Heart left ventricle (tissue), 16 donors: ENCODE data around the gene ADA. TPM values are rescaled to one million over a fixed set of nuclear protein-coding genes. Genes with fewer than 3 reads are reported as not detected.

Source experiments
- ATAC-seq, 4 donors: fragments of 200-7000 bp; cut with Tn5 transposase; one replicate each; pipeline ENCODE4 v1.9.1; 2020 to 2022; ENCODE audit warnings: moderate library complexity in 4 of 4, mild to moderate bottlenecking in 3 of 4, moderate number of reproducible peaks in 1 of 4
- DNase-seq, 5 donors: peaks; one replicate each; pipeline ENCODE4 v3.0.0-alpha.2; 2020
- H3K27ac ChIP-seq, 12 donors: fragments of 200-600 bp; sonication (generic) in 4 of 12; one replicate each; pipeline versions ENCODE4 v1.5.0 to v1.8.0; 2016 to 2022; ENCODE audit warnings: mild to moderate bottlenecking in 2 of 12
- H3K27me3 ChIP-seq, 9 donors: fragments of 200-600 bp; sonication (generic) in 2 of 9; one replicate each; pipeline versions ENCODE4 v1.5.1 to v1.8.0; 2016 to 2022; ENCODE audit warnings: mild to moderate bottlenecking in 3 of 9
- H3K36me3 ChIP-seq, 9 donors: fragments of 200-600 bp; sonication (generic) in 2 of 9; one replicate each; pipeline versions ENCODE4 v1.5.0 to v1.8.0; 2018 to 2022; ENCODE audit warnings: mild to moderate bottlenecking in 2 of 9
- H3K4me1 ChIP-seq, 12 donors: fragments of 200-600 bp; sonication (generic) in 4 of 12; one replicate each; pipeline versions ENCODE4 v1.5.0 to v1.8.0; 2016 to 2022; ENCODE audit warnings: mild to moderate bottlenecking in 3 of 12
- H3K4me3 ChIP-seq, 12 donors: fragments of 200-600 bp; sonication (generic) in 4 of 12; one replicate each; pipeline versions ENCODE4 v1.5.0 to v1.8.0; 2017 to 2022; ENCODE audit warnings: mild to moderate bottlenecking in 9 of 12, moderate library complexity in 4 of 12
- H3K9me3 ChIP-seq, 12 donors: fragments of 200-600 bp; sonication (generic) in 4 of 12; one replicate each; pipeline versions ENCODE4 v1.5.0 to v1.8.0; 2016 to 2022; ENCODE audit warnings: mild to moderate bottlenecking in 1 of 12
- POLR2A ChIP-seq, 2 donors: fragments of 450-650 bp; IDR thresholded peaks; one replicate each; pipeline ENCODE4 v1.6.1; 2017; ENCODE audit warnings: antibody characterized with exemption in 2 of 2, mild to moderate bottlenecking in 2 of 2, moderate library complexity in 2 of 2
- WGBS, 4 donors: extraction: QIAGEN DNeasy Blood & Tissue Kit in 2 of 4; methylation state at CpG; one replicate each; pipeline versions ENCODE4 v1.1.5 to v1.1.7; 2013 to 2018; 5-methylcytosine and 5-hydroxymethylcytosine counted together
- intact Hi-C, 10 donors: fragments of 100-400 bp; cut with DNase I; formaldehyde crosslinking; loops; one replicate each; pipeline versions ENCODE4 v1.11.1 to v1.14.2; 2022
- polyA plus RNA-seq, 2 donors: library from polyadenylated mRNA; stranded (reverse); fragments of 200-250 nt; gene quantifications; one replicate each; pipeline ENCODE4 v1.2.3, GENCODE V29; 2013
- total RNA-seq, 9 donors: library from RNA; depleted of rRNA in 2 of 9; stranded (reverse); fragments of >200 nt in 2 of 9; fragmentation: NEBNext Ultra II Directional in 3 of 9; extraction: Animal tissue kit (Norgen Biotek cat#: 25700) in 3 of 9; gene quantifications; one replicate each; pipeline versions ENCODE4 v1.1.0 to v1.2.4, GENCODE V29; 2016 to 2023
- TF ChIP-seq, protein P1 (sequence below), 12 donors: fragments of 200-600 bp; sonication (generic) in 4 of 12; IDR thresholded peaks; one replicate each; pipeline versions ENCODE4 v1.5.0 to v1.8.0; 2018 to 2022; ENCODE audit warnings: antibody characterized with exemption in 12 of 12, mild to moderate bottlenecking in 5 of 12
- donor health status: ischemic (EF 13 %, LVEDD 7.1; RV severe dilation, severe dysfunction).
- donor health status: healthy with polysubstance abuse.
- donor health status: DM: no; HTN: yes; CAD: no.
- donor health status: DM: no; HTN: no; CAD: no.
- donor health status: ischemic (EF 25% LVEDD 6.9; RV normal size, moderate dysfunction).
- donor health status: ischemic (EF 25% LVEDD 5.7; RV mildly dilated, moderate dysfunction).
- donor health status: healthy.
- donor health status: DM: yes; HTN: yes; CAD: no.
- donor health status: ischemic (EF 35%, LVEDD 5.7; RV mildly dilated, moderate dysfunction).
- donor health status: nonischemic (EF 11% LVEDD 7.7; RV severe dilation, severe dysfunction).
- donor health status: DM: yes; HTN: yes; CAD: no.
- donor health status: PGD.
- donor health status: ischemic (EF 29% LVEDD 5.4; RV normal size, mild dysfunction).
- donor health status: nonischemic (EF 23%, LVEDD 6.1; RV moderate dilation, normal function).

ADA gene
- total and polyA plus RNA-seq, 11 donors, result 2.5 to 11.5 (median 6.4) TPM

DNA sequence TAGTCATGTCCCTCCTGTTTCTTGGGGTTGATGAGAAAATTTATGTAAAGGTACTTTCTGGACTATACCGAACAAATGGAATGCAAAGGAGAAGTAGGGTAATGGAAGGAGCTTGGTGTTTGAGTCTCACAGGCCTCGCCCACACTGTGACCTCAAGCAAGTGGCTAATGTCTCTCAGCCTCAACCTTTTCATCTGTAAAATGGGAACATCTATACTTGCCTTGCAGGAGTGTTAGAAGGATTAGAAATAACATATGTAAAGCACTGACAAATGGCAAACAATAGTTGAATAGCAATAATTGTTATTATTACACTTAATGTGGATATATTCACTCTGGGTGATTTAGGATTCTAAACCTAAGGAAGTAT lies 78.0 kb downstream of the ADA start:
- no peak for DNase-seq
- H3K36me3 ChIP-seq, result no peaks in the 10 kb centered on the region
- no peak overlapping the region for H3K4me3 ChIP-seq
- peak overlapping the region; percentile 76 to 96 (median 82) for H3K27ac ChIP-seq
- no peaks in the 10 kb centered on the region for H3K27me3 ChIP-seq
- no peak for ATAC-seq
- H3K9me3 ChIP-seq, result no peaks in the 10 kb centered on the region
- intact Hi-C loops, result loop anchor here in 2 of 10 donors (5.0 kb wide), 1 partner anchor 41 kb away; no protein-coding TSS in a partner anchor
- 75 to 84% (median 78%) methylated on average over 2 of the region's 2 CpGs for WGBS, 4 donors
- TF ChIP-seq, protein P1, sequence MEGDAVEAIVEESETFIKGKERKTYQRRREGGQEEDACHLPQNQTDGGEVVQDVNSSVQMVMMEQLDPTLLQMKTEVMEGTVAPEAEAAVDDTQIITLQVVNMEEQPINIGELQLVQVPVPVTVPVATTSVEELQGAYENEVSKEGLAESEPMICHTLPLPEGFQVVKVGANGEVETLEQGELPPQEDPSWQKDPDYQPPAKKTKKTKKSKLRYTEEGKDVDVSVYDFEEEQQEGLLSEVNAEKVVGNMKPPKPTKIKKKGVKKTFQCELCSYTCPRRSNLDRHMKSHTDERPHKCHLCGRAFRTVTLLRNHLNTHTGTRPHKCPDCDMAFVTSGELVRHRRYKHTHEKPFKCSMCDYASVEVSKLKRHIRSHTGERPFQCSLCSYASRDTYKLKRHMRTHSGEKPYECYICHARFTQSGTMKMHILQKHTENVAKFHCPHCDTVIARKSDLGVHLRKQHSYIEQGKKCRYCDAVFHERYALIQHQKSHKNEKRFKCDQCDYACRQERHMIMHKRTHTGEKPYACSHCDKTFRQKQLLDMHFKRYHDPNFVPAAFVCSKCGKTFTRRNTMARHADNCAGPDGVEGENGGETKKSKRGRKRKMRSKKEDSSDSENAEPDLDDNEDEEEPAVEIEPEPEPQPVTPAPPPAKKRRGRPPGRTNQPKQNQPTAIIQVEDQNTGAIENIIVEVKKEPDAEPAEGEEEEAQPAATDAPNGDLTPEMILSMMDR (IDR thresholded peaks at IDR 0.05), result no peak
- no peak for TF ChIP-seq POLR2A (IDR thresholded peaks at IDR 0.05)
- H3K4me1 ChIP-seq, result peaks cover 3 to 61% (median 39%) of the 10 kb centered on the region in 12 donors

DNA sequence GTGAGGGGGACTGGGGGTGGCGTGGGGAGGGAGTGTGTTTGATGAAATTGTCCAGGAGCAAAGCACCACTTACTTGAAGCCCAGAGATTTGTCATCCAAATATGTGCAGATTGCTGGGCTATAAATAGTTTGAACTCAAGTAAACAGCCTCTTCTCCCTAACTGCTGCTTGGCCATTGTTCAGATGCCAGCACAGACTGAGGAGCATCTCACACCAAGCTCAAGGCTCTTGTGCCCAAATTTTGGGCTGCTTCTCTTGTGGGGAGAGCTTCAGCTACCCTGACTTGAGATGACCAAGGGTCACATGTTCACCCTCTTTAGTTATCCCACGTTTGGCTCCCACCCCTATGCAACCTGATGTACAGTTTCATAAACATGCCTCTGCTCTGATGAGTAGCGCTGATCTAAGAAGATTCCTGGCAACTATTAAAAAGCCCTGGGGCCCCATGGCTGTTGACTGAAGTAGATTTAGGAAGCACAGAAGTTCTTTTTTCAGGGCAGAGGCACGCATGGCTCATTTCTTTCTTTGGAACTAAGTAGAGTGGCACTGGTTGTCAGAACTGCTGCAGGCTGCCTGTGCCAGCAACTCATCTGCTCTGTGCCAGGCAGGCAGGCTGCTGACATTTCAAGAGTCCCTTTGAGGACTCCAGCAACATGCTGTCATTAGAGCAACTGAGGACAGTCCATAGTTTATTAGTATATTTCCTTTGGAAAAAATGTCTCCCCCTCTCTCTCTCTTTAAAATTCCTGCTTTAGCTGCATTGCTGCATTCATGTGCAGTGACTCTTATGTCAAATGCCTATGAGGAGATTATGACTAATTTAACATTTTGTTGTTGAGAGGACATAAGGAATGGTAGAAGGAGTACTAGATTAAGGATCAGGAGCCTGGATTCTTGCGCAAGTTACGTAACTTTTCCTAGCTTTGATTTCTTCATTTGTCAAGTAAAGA lies 78.7 kb downstream of the ADA start:
- DNase-seq (peak in 4 of 5 donors; percentile 69 to 87 (median 78)), ATAC-seq (peak; percentile 92 to 95 (median 94))
- H3K4me1 ChIP-seq, result peaks cover 3 to 63% (median 39%) of the 10 kb centered on the region in 12 donors
- no peaks in the 10 kb centered on the region for H3K27me3 ChIP-seq
- 28 to 44% (median 39%) methylated on average over 6 of the region's 6 CpGs for WGBS, 4 donors
- no peaks in the 10 kb centered on the region for H3K9me3 ChIP-seq
- intact Hi-C loops, result loop anchor here in 2 of 10 donors (5.0 kb wide), 1 partner anchor 41 kb away; no protein-coding TSS in a partner anchor
- peak overlapping the region; percentile 76 to 96 (median 82) for H3K27ac ChIP-seq
- peak overlapping the region in 4 of 12 donors; percentile 1 to 23 (median 8) for H3K4me3 ChIP-seq
- TF ChIP-seq POLR2A (IDR thresholded peaks at IDR 0.05), result no peak
- TF ChIP-seq, protein P1 (IDR thresholded peaks at IDR 0.05), result no peak
- H3K36me3 ChIP-seq, result no peaks in the 10 kb centered on the region

DNA sequence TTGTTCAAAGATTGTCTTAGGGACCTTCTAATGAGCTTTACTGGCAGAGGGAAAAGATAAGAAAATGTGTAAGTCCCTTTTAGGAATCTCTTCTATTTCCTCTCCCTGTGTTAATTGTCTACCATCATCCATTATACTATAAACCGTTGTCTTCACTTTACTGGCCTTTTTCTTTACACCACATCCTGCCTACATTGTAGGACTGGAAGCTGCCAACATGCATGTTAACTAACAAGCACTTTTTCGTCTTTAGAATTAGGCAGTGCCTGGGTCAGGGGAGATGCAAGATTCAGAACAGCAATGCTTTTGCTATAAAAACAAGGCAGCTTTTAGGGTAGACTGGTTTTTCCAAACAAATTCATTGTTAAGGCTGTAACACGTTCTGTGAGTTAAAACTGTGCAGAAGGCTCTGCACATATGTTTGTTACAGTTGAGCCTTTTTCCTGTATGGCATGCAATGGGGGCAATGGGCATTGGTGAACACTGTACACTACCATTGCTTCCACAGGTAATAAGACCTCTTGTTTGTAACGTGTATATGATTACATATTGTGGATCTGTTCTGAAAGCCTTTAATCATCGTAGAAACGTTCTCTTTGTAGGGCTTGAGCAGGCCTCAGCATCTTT lies 80.0 kb downstream of the ADA start:
- Histone ChIP-seq H3K4me1 (peaks cover 3 to 63% (median 29%) of the 10 kb centered on the region in 12 donors), H3K36me3 (no peaks in the 10 kb centered on the region), H3K9me3 (no peaks in the 10 kb centered on the region), H3K27me3 (no peaks in the 10 kb centered on the region), H3K27ac (peak overlapping the region in 8 of 12 donors; percentile 77 to 96 (median 87)), H3K4me3 (no peak overlapping the region)
- TF ChIP-seq POLR2A (IDR thresholded peaks at IDR 0.05), result no peak
- TF ChIP-seq, protein P1 (IDR thresholded peaks at IDR 0.05), result no peak
- no peak for DNase-seq
- intact Hi-C loops, result loop anchor here in 2 of 10 donors (5.0 kb wide), 1 partner anchor 39 kb away; no protein-coding TSS in a partner anchor
- 73 to 76% (median 75%) methylated on average over 6 of the region's 6 CpGs for whole genome bisulfite sequencing, 4 donors
- ATAC-seq, result no peak

DNA sequence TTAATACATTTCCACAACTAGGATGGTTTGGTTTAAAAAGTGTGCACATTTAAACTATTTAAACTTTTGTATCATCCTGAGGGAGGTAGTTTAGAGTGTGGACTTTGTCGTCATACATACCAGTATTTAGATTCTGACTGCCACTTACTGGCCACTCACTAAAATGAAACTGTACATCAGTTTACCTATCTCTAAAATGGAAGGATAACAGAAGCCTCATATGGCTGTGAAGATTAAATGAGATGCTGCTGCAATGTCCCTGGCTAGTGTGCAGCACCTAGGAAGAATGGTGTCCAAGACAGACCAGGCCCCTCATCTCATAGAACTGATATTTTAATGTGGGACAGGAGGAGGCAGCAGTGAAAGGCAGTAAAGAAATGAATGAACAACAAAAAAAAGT lies 81.1 kb downstream of the ADA start:
- H3K4me1 ChIP-seq, result peaks cover 0 to 53% (median 25%) of the 10 kb centered on the region in 12 donors
- 96 to 98% (median 96%) methylated on average over 1 of the region's 1 CpG for WGBS, 4 donors
- intact Hi-C loops, result loop anchor here in 2 of 10 donors (5.0 kb wide), 1 partner anchor 38 kb away; no protein-coding TSS in a partner anchor

More for the DNA sequence above, 81.1 kb downstream of the ADA start:
- Histone ChIP-seq H3K4me3 (no peak overlapping the region), H3K36me3 (no peaks in the 10 kb centered on the region), H3K27me3 (no peaks in the 10 kb centered on the region), H3K9me3 (no peaks in the 10 kb centered on the region), H3K27ac (peak overlapping the region in 1 of 12 donors; percentile 85)
- TF ChIP-seq POLR2A (IDR thresholded peaks at IDR 0.05), result no peak
- TF ChIP-seq, protein P1 (IDR thresholded peaks at IDR 0.05), result no peak
- ATAC-seq, result no peak
- DNase-seq, result no peak
